Activated T-cell treated with anti-CD3 and anti-CD28 coated beads, Interleukin-2, amount 50 U/mL, for 48 hours (primary cell): ENCODE results near the gene CCNL2.
"Not testable (repeated sequence)": the region's sequence is repeated elsewhere in the genome, so short reads cannot be mapped to it uniquely, and the experiment has no call there.

Experiments used
- DNase-seq, 2 experiments: peaks; one replicate each; pipeline ENCODE4 v3.0.0-alpha.2; 2020

The CCNL2 gene

DNA sequence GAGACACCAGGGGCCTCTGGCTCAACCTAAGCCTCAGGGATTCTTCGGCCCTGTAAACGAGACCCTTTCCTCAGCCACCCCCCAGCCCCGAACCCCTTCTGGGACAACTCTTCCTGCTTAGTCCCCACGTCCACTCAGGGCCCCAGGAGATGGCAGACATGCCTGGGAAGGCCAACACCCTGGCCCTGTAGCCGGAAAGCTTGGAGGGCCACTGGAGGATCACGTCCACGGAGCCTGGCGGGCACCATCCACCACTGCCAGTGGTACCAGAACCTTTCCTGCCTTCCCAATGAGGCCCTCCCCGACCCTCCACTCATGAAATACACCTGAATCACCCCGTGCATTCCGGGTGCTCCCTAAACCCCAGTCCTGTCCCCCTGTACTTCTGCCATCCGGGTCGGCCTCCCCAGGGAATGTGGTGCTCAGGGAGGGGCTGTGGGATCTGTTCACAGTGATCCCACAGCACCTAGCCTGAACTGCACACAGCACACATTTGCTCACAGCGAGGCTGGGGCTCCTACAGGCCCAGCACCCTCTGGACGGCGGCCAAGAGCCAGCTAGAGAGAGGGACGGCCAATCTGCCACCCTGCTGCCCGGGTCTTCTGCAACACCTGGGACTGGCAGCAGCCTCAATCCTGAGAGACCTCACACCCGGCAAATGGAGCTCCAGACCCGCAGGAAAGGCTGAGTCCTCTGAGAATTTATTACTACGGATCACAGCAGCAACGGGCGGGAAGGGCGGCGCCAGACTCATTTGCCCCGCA is 25.9 kb downstream of the CCNL2 start:
- no peak for DNase-seq

DNA sequence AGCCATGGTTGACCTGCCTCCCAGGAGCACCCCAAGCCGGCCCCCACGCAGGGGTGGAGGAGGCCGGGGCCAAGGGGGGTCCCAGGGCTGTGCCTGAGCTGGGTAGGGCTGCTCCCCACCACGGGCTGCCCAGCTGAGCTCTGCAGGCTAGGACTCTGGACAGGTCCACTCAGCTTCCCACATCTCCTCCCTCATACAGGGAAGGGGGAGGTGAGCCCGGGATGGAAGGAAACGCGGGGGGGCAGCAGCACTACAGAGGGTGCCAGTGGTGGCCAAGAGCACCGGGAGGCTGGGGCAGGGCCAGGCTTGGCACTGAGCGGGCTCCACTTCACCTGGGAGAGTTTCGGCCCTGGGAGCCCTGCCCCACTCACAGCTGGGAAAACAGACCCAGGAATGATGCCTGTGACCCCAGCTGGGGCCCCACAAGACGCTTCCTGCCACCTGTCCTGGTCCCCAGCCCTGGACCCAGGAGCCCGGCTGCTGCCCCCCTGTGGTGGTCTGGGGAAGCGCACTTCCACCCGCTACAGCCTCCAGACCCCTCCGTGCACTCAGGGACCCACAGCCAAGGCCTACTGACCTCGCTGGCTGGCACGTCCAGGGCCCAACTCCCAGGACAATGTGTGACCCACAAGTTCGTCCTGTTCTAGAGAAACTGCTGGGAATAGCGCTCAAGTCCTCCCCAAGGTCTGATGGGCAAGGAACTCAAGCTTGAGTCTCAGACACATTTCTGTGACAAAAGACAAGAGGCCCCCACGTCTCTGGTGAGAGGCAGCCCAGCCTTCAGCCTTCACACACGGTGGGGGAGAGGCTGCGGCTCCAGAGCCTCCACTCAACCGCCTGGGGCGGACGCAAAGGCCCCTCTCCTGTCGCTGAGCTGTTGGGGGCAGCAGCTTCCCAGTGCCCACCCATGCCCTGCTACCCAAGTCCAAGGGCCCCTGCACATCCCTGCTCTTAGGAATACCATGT is 27.1 kb downstream of the CCNL2 start:
- peak; percentile 90 to 91 for DNase-seq

DNA sequence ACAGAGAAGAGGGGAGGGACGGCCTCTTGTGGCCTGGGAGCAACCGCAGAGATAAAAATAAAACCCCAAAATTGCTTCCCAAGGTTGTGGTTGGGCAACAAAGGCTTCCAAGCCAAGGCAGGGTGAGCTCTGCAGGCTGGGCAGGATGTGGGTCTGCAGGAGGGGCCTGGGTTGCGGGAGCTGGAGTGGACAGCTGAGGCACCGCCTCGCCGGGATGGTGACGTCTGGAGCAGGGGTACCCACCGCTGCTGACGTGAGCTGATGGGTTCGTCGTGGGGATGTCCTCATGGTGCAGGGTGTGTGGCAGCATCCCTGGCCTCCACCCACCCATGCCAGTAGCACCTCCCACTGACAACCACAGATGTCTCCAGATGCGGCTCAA is 27.8 kb downstream of the CCNL2 start:
- DNase-seq, result peak in 1 of 2 experiments; percentile 55

DNA sequence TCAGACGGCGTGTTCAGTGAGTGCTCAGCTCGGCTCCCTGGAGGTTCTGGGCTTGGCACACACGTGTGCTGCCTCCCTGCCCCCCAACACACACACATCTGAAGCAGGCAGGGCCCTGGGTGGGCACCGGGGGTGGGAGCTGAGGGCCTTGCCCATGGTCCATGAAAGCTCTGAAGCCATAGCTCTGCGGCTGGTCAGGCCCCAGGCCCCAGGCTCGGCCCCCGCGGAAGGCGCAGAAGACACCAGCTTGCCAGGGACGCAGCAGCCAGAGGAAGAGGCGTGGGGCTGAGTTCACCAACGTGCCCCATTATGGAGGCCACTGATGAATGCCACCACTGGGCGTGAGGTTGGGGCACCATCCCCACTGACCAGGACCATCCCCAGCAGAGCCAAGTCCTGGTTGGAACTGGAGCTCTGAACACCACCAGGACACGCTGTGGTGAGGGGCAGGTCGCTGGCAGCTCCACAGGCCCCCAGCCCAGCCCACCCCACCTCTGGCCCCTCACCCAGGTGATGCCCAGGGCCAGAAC is 28.3 kb downstream of the CCNL2 start:
- DNase-seq, result no peak

DNA sequence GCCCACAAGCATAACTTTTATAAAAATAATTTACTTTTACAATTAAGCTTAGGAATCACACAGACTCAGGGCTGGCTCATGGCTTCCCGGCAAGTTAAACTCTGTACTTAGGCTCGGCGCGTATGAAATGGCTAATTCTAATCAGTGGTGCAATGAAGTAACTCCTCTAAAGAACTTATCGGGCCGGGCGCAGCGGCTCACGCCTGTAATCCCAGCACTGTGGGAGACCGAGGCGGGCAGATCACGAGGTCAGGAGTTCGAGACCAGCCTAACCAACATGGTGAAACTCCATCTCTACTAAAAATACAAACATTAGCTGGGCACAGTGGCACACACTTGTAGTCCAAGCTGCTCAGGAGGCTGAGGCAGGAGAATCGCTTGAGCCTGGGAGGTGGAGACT is 29.0 kb downstream of the CCNL2 start:
- DNase-seq, result not testable (repeated sequence)

DNA sequence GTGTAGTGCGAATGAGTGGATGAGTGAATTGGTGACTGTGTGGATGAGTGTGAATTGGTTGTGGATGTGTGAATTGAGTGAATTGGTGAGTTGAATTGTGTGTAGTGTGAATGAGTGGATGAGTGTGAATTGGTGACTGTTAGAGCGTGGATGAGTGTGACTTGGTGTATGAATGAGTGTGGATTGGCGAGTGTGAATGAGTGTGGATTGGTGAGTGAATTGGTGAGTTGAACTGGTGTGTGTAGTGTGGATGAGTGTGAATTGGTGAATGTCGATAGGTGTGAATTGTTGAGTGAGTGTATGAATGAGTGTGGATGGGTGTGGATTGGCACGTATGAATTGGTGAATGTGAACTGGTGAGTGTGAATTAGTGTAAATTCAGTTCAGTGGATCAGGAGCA is 31.8 kb downstream of the CCNL2 start:
- DNase-seq, result no peak

DNA sequence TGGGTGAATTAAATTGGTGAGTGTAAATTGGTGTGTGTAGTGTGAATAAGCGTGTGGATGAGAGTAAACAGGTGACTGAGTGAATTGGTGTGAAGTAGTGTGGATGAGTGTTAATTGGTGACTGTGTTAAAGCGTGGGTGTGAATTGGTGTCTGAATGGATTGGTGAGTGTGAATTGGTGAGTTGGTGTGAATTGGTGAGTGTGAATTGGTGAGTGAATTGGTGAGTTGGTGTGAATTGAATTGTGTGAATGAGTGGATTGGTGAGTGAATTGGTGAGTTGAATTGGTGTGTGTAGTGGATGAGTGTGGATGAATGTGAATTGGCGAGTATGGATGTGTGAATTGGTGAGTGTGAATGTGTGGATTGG is 32.5 kb downstream of the CCNL2 start:
- DNase-seq, result no peak

DNA sequence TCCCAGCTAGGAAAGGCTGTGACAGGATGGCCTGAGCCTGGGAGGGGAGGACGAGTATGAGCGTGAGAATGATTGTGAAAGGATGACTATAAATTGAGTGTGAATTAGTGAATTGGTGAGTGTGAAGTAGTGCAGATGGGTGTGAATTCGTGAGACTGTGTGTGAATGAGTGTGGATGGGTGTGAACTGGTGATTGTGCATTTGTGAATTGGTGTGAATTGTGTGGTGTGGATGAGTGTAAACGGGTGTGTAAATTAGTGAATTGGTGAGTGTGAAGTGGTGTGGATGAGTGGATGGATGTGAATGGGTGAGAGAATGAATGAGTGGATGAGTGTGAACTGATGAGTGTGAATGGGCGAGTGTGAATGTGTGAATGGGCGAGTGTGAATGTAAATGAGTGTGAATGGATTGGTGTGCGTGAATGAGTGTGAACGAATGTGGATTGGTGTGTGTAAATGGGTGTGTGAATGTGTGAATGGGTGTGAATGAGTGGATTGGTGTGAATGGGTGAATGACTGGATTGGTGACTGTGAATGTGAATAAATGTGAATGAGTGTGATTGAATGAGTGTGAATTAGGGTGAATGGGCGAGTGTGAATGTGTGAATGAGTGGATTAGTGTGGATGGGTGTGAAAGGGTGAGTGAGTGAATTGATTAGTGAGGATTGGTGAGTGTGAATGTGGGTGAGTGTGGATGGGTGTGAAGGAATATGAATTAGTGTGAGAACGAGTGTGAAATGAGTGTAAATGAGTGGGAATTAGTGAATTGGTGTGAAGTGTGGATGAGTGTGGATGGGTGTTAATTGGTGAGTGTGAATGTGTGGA is 33.0 kb downstream of the CCNL2 start:
- no peak for DNase-seq

DNA sequence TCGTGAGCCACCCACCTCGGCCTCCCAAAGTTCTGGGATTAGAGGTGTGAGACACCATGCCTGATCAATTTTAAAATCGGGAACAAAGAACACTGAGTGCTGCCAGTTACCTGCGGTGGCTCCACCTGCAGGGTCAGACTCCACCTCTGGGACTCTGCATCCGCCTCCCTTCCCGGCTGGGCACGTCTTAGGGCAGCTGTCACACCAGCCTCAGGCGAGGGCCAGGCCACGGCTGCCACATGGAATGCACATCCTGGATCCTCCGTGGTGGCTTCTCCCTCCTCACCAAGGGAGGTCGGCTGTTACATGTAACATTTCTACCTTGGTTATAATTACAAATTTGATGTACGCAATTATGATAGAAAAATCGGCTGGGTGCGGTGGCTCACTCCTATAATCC is 34.9 kb downstream of the CCNL2 start:
- no peak for DNase-seq

DNA sequence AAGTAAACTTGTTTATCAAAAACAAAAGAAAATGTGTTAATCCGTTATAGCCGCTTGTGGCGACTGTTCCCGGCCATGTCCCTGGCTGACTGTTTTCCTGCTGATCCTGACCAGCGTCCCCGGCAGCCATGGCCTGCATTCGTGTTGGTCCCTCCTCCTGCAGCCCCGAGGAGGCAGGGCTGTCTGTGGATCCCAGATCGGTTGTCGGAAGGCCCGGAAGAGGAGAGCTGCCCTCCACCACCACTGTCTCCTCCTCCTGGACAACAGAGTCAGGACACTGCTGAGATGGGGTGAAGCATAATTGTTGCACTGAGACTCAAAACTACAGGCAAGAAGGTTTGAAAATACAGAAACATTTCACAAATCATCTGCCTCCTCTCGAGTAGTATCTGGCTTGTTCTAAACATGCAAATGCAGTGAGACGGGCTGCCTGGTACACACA is 37.1 kb downstream of the CCNL2 start:
- DNase-seq, result no peak

DNA sequence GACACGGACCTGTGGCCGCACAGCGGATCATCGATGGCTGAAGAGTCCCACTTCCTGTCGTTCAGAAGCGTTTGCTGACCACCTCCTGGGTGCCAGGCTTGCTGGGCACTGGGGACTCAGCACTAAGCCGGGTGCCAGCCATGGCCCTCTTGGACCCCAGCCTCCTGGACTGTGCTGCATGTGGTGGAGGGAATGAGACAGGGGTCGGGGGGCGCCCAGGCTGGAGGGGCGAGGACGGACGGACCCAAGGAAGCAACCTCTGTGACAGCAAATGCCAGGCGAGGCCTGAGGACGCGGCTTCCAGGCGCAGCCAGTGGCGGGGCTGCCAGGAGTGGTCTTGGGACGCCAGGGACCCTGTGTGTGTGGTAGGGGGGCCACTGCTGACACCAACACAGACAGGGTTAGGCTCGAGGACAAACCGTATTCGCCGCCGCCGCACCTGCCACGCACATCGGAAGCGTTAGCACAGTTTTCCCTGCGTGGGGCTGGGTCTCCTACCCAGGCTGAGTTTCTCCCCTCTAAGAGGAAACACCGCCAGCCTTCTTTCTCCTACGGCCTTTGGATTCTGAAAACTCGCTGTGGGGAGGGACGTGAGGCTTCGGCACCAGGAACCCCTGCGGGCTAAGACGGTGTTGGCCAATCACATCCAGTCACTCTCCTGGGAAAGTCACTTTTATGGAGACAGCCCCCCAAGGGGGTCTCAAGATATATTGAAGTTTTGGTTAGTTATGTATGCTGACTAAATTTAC is 37.7 kb downstream of the CCNL2 start:
- DNase-seq, result no peak

DNA sequence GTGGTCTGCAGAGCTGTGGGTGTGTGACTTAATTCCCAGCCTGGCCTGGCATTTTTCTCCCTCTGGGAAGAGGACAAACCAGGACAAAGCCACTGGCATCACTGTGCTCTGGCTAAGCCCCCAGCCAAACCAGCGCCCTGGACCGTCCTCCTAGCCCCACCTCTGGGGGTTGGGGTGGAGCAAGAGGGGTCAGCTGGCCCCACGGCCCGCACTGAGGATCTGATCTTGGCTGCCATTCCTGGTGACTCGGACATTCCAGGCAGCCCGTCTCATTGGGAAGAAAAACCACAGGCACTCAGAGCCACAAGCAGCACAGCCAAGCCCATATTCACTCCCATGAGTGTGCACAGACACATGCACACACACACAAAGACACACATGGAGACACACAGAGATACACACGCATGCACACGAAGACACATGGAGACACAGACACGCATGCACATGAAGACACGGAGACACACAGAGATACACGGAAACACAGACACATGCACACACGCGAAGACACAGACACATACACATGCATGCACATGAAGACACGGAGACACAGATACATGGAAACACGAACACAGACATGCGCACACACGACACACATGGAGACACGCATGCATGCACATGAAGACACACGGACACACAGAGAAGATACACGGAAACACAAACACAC is 38.5 kb downstream of the CCNL2 start:
- no peak for DNase-seq

DNA sequence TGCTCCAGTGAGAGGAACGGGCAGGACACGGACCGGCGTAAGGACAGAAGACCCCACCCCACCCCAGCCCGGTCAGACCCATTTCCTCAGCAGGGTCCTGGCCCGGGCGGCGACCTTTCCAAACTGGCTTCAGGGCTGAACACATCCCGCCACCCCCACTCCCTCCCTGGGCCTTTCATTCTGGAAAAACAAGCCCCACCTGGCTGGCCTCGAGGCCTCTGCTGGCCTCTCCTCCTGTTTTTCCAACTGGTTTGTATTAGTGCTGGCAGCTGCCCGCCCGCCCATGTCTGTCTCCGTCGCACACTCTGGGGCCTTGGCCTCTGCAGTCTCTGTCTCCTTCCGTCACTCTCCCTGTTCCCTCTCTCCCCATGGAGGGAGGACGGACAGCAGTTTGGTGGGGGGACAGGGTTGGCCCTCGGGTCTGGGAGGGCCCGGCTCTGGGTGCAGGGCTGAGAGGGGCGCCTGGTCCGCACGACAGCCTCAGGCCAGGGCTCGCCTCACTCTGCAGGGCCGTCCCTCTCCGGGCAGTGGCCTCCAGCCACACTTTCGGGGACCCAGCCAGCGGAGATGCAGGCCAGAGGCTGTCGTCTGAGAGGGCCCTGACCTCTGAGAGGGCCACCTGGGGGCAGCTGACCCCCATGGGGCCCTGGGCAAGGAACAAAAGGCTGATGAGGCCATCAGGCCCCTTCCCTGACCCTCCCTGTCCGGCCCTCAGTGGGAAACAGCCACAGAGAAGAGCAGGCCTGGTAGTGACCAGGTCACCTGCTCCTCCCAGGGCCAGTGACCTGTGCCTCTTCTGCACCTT is 39.3 kb downstream of the CCNL2 start:
- DNase-seq, result no peak

DNA sequence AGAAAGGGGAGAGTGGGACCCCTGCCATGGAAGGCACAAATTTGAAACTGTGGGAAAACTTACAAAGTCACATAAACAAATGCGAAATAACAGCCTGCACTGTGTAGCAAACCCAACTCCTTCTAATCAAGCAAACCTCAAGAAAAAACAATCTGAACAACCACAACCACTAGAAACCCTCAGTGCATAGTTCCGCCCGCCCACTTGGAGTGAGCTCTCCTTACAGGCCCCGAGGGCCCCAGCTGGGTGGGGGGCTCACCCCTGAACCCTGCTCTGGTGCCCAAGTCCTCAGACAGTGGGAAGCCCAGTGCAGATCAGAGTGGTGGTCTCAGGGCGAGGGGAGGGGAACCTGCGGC is 39.8 kb downstream of the CCNL2 start:
- no peak for DNase-seq

DNA sequence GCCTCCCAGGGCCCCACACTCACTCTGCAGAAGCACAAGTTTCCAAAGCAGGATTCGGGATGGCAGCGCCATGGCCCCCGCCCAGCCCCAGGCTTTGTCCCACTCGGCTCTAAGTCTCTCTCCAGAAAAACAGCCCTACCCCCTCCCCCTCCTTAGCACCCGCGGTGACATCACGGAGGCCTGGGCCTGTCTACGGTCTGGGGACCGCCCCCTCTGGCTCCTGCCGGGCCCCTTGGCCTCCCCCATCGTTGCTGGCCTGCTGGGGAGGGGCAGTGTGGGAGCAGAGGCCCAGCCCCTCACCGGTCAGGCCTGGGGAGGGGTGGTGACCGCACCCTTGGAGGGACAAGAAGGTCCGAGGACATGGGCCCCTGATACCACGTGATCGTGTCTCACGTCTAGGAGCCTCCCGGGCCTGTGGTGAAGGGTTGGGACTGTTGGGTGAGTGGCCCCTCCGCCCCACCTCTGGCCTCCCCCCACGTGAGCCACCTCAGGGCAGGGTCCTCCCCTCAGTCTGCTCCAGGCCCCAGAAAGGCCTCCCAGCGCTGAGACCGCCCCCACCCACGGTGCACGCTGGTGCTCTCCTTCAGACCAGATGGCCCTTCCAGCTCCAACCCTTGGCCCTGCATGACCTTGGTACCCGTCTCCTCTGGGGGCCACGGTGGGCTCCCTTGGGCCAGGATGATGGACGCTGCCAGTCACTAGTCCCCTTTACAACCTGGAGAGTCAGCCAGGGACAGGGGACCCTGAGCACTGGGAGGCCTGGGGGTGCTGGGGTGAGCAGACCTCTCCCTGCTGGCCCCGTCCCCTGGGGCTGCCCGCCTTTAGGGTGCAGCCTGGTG is 40.5 kb downstream of the CCNL2 start, which contains the start of gene MXRA8:
Gene MXRA8 (minus strand): TSS at position 123 of the 839 bp plus-strand sequence. CDS start 51 bp downstream, at position 72.
- DNase-seq, result no peak

DNA sequence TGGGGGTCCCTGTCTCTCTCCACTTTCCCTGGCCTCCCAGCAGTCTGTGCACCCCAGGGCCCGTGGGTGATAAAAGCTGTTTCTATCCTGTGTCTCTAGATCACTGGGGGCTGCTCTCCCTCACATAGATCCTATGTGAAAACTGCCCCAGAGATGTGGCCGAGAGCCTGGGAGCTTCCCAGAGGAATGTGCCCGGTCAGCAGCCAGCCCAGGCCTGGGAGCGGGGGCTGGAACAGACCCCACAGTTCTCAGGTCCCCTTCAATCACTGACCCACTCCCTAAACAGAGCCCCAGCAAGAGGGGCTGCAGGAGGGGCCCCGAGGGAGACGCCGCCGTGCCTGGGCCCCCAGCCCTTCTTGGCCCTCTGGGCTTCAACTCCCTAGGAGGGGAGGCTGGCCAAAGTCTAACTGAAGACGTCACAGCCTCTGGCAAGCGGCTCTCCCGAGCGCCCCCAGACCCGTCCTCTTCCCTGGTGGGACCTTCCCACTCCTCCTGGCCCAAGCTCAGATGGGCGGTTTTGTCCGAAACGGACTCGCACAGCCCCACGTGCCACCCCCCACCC is 41.2 kb downstream of the CCNL2 start:
- no peak for DNase-seq

DNA sequence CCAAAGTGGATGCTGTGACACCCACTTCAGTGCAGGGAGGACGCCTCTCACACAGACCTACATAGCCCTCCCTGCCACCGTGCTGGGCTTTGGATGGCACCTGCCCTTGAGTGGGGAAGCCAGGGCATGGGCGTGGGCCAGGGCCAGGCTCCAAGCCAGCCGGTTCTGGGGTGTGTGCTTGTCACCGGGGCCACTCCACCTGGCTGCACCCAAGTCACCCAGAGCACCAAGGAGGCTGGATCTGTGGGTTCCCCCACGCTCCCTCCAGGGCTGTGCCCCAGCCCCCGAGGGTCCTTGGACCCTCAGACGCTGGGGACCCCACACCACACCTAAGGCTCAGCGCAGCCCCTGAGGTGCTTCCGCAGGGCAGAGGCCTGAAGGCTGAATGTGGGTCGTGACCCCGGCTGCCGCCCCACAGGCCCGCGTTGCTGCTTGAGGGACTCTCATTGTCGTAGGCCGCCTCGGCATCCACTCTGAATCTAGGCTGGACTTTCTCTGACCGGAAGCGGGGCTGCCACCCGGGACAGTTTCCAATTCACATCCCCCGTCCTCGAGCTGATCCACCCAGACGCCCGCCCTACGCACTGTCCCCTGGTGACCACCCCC is 42.2 kb downstream of the CCNL2 start:
- DNase-seq, result no peak

DNA sequence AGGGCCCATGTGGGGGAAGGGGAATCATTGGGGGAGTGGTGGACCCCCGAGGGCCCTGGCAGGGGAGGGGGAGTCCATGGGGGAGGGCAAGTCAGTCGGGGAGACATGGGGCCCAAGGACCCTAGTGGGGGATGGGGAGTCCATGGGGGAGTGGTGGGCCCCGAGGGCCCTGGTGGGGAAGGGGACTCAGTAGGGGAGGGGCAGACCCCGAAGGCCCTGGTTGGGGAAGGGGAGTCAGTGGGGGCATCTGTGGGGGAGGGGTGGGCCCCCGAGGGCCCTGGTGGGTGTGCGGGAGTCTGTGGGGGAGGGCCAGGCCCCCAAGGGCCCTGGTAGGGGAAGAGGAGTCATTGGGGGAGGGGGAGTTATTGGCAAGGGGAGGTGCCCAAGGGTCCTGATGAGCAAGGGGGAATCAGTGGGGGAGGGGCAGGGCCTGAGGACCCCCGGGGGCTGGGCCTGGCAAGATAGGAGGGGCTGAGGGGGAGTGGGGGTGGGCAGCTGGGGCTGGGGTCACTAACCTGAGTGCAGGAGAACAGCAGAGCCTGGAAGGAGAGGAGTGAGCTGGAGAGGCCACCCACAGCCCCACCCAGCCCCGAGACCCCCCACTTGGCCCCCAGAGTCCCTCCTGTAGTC is 42.9 kb downstream of the CCNL2 start:
- no peak for DNase-seq
